RWPE2 (cell line): ENCODE measurements around the gene DLST.

Experiments
- ATAC-seq: fragments of 200-7000 bp; cut with Tn5 transposase; 3 replicates; pipeline ENCODE4 v1.9.1; 2021; ENCODE audit warnings: low read depth
- DNase-seq: peaks from one replicate; pipeline ENCODE4 v3.0.0-alpha.2; 2020; ENCODE audit warnings: low spot score
- H3K27ac ChIP-seq: fragments of 450-650 bp; 2 replicates; pipeline ENCODE4 v1.5.1; 2017; ENCODE audit warnings: mild to moderate bottlenecking; ENCODE audit not compliant: poor library complexity, severe bottlenecking
- H3K27me3 ChIP-seq: fragments of 250-450 bp; sonication (Bioruptor Pico); 2 replicates; pipeline ENCODE4 v1.5.1; 2021; ENCODE audit warnings: mild to moderate bottlenecking, moderate library complexity; ENCODE audit not compliant: insufficient read depth, poor library complexity, severe bottlenecking
- H3K36me3 ChIP-seq: fragments of 250-450 bp; sonication (Bioruptor Pico); 2 replicates; pipeline ENCODE4 v1.5.1; 2020; ENCODE audit warnings: low read depth, mild to moderate bottlenecking, moderate library complexity
- H3K4me1 ChIP-seq: fragments of 250-450 bp; sonication (Bioruptor Pico); 2 replicates; pipeline ENCODE4 v1.5.1; 2021; ENCODE audit warnings: mild to moderate bottlenecking, moderate library complexity; ENCODE audit not compliant: insufficient read depth, poor library complexity, severe bottlenecking
- H3K4me3 ChIP-seq: fragments of 250-450 bp; sonication (Bioruptor Pico); 2 replicates; pipeline ENCODE4 v1.5.1; 2021; ENCODE audit warnings: mild to moderate bottlenecking, moderate library complexity; ENCODE audit not compliant: severe bottlenecking
- H3K9me3 ChIP-seq: fragments of 250-450 bp; sonication (Bioruptor Pico); 2 replicates; pipeline ENCODE4 v1.5.1; 2021; ENCODE audit warnings: mild to moderate bottlenecking, moderate library complexity; ENCODE audit not compliant: severe bottlenecking
- TF ChIP-seq, protein P1 (sequence below): fragments of 450-650 bp; IDR thresholded peaks from one replicate; pipeline ENCODE4 v1.5.1; 2017; ENCODE audit warnings: mild to moderate bottlenecking, moderate library complexity; ENCODE audit not compliant: poor library complexity, severe bottlenecking

The DLST gene

DNA sequence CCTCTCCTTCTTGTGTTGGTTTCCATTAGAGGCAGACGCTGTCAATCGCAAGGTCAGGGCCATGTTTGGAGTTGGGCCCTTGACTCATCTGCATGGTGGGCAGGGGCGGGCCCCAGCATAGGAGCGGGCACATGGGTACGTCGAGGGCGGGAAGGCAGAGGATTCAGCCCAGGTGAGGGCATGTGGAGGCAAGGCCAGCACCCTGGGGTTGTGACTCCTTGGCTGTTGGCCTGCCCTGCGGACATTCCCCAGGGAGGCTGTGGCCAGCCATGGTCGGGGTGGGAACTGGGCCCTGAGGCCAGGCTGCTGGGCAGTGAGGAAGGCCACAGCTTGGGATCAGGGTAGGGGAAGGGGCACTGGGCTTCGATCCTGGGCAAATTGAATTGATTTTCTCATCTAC lies 31.1 kb downstream of the DLST start:
- Histone ChIP-seq H3K27ac (no peak overlapping the region), H3K4me1 (no peaks in the 10 kb centered on the region), H3K4me3 (no peak overlapping the region), H3K27me3 (no peaks in the 10 kb centered on the region), H3K36me3 (no peaks in the 10 kb centered on the region), H3K9me3 (no peaks in the 10 kb centered on the region)
- TF ChIP-seq, protein P1, sequence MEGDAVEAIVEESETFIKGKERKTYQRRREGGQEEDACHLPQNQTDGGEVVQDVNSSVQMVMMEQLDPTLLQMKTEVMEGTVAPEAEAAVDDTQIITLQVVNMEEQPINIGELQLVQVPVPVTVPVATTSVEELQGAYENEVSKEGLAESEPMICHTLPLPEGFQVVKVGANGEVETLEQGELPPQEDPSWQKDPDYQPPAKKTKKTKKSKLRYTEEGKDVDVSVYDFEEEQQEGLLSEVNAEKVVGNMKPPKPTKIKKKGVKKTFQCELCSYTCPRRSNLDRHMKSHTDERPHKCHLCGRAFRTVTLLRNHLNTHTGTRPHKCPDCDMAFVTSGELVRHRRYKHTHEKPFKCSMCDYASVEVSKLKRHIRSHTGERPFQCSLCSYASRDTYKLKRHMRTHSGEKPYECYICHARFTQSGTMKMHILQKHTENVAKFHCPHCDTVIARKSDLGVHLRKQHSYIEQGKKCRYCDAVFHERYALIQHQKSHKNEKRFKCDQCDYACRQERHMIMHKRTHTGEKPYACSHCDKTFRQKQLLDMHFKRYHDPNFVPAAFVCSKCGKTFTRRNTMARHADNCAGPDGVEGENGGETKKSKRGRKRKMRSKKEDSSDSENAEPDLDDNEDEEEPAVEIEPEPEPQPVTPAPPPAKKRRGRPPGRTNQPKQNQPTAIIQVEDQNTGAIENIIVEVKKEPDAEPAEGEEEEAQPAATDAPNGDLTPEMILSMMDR: no peak
- ATAC-seq (no peak), DNase-seq (no peak)

DNA sequence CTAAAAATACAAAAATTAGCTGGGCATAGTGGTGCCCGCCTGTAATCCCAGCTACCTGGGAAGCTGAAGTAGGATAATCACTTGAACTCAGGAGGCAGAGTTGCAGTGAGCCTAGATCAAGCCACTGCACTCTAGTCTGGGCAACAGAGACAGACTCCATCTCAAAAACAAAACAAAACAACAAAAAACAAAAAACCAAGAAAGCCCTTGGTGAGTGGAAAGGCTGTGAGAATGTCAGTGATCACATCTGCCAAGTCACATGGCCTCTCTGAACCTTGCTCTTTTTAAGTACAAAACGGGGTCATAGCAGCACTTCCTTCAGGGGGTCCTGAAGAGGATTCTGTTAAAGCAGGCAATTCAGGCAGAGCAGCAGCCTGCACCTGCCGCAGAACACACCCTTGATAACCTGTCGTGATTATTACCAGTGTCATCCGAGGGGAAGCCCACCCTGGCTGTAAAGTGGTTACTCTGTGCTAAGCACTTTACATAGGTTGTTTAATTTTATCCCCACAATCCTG lies 31.7 kb downstream of the DLST start:
- TF ChIP-seq, protein P1: no peak
- Histone ChIP-seq H3K9me3 (no peaks in the 10 kb centered on the region), H3K4me1 (no peaks in the 10 kb centered on the region), H3K36me3 (no peaks in the 10 kb centered on the region), H3K27me3 (no peaks in the 10 kb centered on the region), H3K27ac (no peak overlapping the region), H3K4me3 (no peak overlapping the region)
- DNase-seq (no peak), ATAC-seq (no peak)

DNA sequence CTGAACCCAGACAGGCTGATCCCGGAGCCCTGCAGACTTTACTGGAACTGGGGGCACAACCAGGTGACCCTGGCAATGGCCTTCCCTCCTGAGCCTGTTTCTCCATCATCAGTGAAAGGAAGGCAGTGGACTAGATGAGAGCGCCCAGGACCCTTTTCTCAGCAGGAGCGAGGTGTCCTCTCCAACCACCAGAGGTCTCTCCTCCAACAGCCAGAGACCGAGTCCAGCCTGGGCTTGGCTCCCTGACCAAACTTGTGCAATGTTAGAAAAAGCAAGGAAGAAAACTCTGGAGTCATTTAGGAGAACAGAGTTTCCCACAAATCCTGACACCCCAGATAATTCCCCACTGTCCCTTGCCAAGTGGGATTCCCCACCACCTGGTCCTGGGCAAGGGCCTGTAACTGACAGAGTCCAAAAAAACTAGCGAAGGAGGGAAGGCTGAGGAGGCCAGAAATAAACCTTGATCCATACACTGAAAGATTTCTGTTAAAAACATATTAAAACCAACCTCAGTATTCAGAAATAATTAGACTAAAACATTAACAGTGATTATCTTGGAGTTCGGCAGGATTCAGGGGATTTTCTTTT lies 32.4 kb downstream of the DLST start:
- ATAC-seq (peak; percentile 83), DNase-seq (no peak)
- H3K9me3 ChIP-seq: no peaks in the 10 kb centered on the region
- H3K27ac ChIP-seq: no peak overlapping the region
- no peaks in the 10 kb centered on the region for H3K4me1 ChIP-seq
- H3K36me3 ChIP-seq: no peaks in the 10 kb centered on the region
- TF ChIP-seq, protein P1: peak; percentile 97
- H3K4me3 ChIP-seq: no peak overlapping the region
- no peaks in the 10 kb centered on the region for H3K27me3 ChIP-seq

DNA sequence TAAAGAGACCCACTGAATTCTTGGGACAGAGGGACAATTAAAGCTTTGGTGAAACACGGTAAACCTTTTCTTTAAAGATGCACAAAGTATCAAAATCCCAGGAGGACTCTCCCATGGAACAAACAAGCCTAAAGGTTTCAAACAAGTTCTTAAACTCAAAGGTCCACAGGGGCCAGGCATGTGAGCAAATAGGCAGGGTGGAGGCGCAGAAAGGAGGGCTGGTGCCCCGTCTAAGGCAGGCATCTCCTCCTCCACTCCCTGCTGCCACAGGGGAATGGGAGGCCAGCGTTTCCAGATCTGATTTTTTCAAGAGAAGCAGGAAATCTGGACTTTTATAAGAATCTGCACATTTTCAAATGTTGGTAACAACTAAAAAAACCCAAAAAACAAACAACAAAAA lies 33.7 kb downstream of the DLST start:
- Histone ChIP-seq H3K9me3 (no peaks in the 10 kb centered on the region), H3K4me1 (no peaks in the 10 kb centered on the region), H3K27me3 (no peaks in the 10 kb centered on the region), H3K4me3 (no peak overlapping the region), H3K27ac (no peak overlapping the region), H3K36me3 (no peaks in the 10 kb centered on the region)
- DNase-seq (no peak), ATAC-seq (no peak)
- TF ChIP-seq, protein P1: no peak

DNA sequence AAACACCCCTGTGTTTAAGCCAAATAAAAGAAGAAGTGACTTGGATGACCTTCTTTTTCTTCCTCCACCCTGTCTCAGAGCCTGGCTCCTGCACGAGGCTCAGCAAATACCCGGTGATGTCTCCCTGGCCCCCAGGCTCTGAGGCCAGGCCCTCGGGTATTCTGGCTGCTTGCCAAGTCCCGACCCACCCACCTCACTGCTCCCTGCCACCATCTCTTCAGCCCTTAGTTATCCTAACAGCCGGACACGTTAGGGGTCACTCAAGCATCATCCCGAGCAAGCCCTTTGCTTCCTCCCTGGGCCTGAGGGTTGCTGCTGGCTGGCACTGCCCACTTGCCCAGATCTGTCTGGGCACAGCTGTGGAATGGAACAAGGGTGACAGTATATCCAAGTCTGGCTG lies 34.1 kb downstream of the DLST start:
- Histone ChIP-seq H3K27ac (no peak overlapping the region), H3K36me3 (no peaks in the 10 kb centered on the region), H3K4me1 (no peaks in the 10 kb centered on the region), H3K27me3 (no peaks in the 10 kb centered on the region), H3K4me3 (no peak overlapping the region), H3K9me3 (no peaks in the 10 kb centered on the region)
- TF ChIP-seq, protein P1: no peak
- DNase-seq (no peak), ATAC-seq (no peak)
